MM.1S (cell line): ENCODE results near the gene ACAA2.

Experiments
- CTCF ChIP-seq: fragments of 300-600 bp; sonication (generic); IDR thresholded peaks from 2 replicates; pipeline ENCODE4 v1.5.1; 2016; ENCODE audit warnings: antibody characterized with exemption, low read length, mixed read lengths
- EZH2 ChIP-seq: fragments of 300-600 bp; sonication (generic); optimal IDR thresholded peaks from 2 replicates; pipeline ENCODE3; 2017; ENCODE audit warnings: low read depth, mild to moderate bottlenecking, antibody characterized with exemption, low read length, mixed read lengths

GRCh38 chr18:49794743-49795142 lies 18.6 kb downstream of the ACAA2 start:
- TF ChIP-seq CTCF (no peak), EZH2 (no peak)
